ENCODE data around the gene FAM222A. TPM values are rescaled to one million over a fixed set of nuclear protein-coding genes. Genes with fewer than 3 reads are reported as not detected.
"Not testable (repeated sequence)": the region's sequence is repeated elsewhere in the genome, so short reads cannot be mapped to it uniquely, and the experiment has no call there.

Gene FAM222A
- total RNA-seq, 1 donor from 2014 or later: 3.1 TPM

GRCh38 chr12:109693653-109694600 is 19.7 kb upstream of the FAM222A start:
- DNase-seq: peak; percentile 45

DNA sequence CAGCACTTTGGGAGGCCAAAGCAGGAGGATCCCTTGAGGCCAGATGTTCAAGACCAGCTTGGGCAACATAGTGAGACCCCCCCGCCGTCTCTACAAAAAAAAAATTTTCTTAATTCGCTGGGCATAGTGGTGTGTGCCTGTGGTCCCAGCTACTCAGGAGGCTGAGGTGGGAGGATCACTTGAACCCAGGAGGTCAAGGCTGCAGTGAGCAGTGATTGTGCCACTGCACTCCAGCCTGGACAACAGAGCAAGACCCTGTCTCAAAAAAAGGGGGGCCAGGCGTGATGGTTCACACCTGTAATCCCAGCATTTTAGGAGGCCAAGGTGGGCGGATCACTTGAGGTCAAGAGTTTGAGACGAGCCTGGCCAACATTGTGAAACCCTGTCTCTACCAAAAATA is 19.0 kb upstream of the FAM222A start:
- not testable (repeated sequence) for DNase-seq

DNA sequence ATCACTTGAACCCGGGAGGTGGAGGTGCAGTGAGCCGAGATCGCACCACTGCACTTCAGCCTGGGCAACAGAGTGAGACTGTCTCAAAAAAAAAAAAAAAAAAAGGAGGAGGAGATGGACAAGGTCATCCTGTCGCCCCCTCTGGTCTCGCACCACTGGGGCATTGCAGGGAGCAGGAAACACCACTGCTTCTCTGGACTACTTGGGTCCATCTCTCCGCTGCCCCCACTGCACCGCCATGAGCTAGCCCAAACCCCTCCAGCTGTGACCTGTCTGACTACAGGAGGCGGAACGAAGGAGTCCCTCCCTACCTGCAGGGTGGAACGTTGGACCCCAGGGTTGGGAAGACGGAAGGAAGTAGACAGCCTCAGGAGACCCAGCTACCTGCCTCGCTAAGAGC is 18.2 kb upstream of the FAM222A start:
- DNase-seq: no peak

DNA sequence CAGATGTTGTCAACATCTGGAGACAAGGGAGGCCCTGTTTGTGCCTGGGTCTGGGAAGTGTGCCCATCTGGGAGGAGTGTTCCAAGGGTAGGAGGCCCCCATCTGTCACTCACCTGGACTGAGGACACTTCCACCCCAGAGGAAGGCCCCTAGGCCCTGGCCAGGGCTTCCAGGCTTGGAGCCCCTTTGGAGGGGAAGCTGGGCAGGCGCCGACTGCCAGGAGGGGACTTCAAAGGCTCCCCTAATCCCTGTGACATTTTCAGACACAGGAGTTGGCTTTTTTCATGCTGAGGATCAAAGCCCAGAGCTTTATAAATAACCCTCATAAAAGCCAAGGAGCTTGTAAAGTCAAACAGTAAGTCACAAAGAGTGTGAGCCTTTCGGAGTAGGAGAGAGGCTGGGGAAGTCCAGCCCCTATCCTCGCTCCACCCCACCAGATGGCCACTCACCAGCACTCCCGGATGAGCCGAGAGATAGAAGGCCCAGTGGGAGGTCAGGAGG is 17.6 kb upstream of the FAM222A start:
- DNase-seq: peak; percentile 81

GRCh38 chr12:109696485-109697269 is 16.9 kb upstream of the FAM222A start:
- no peak for DNase-seq

DNA sequence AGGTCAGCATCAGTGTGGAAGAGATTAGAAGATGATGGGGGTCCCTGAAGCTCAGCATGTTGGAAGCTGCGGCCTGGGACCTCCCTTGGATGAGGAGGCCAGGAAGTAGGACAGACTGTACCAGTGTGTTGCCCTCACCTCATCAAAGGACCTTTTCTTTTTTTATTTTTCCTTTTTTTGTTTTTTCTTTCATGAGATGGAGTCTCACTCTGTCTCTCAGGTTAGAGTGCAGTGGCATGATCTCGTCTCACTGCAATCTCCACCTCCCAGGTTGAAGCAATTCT is 16.4 kb upstream of the FAM222A start:
- DNase-seq: no peak

GRCh38 chr12:109697877-109698468 is 15.7 kb upstream of the FAM222A start:
- no peak for DNase-seq

DNA sequence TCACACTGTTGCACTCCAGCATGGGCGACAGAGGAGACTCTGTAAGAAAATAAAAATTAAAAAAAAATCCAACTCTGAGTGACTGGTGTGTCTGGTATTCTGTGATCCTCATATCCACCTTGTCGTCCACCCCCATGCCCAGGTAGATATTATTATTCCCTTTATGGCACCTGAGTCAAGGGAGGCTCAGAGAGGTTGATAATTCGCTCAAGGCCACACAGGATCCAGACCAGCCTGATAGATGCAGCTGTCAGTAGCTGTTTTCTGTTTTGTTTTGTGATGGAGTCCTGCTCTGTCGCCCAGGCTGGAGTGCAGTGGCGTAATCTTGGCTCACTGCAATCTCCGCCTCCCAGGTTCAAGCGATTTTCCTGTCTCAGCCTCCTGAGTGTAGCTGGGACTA is 14.8 kb upstream of the FAM222A start:
- no peak for DNase-seq

DNA sequence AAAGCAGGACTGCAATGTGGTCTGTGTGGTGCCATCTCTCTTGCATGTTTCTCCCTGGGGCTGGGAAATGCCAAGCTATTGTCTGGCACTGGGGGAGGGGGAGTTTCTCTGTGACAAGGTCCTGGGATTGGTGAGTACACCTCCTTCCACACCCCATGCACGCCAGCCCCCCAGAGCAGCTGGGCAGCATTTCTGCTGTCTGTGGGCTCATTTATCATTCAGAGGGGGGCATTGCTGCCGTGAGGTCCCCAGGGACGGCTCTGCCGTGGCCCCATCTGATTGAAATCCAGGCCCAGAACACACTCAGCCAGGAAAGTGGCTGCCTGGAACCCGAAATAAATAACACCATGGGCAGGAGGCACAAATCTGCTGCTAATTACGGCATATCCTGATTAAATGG is 12.6 kb upstream of the FAM222A start:
- DNase-seq: no peak

- DNase-seq: no peak
These were observed 11.3 kb upstream of the FAM222A start for GRCh38 chr12:109702111-109702841.

GRCh38 chr12:109703684-109704083 is 9.9 kb upstream of the FAM222A start:
- DNase-seq: no peak

DNA sequence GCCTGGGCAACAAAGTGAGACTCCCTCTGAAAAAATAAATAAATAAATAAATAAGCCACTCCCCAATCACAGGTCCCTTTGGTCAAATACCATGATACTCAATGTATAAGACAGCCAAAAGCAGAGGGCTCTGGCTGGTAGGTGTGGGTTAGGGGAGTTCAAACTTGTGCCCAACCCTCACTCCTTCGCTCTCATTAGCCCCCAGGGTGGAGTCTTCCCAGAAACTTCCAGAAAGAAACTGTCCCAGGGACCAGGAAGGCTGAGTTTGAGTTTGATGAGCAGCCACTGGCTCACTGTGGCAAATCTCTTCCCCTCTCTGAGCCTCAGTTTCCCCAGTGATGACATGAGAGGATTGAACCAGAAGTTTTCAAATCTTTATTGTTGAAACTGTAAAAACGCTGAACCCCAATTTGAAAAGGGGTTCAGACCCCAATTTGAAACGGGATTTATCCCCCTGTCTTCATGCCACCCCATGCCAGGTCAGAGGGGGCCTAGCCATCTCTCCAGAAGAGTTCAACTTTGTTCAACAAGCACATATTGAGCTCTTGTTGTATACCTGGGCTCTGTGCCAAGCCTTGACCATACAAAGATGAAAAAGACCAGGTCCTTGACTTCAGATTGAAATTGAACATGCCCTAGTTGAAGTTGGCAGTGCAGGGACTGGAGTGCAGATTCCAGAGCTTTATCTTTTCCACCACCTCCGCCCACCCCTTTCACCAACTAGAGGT is 9.1 kb upstream of the FAM222A start:
- DNase-seq: no peak

DNA sequence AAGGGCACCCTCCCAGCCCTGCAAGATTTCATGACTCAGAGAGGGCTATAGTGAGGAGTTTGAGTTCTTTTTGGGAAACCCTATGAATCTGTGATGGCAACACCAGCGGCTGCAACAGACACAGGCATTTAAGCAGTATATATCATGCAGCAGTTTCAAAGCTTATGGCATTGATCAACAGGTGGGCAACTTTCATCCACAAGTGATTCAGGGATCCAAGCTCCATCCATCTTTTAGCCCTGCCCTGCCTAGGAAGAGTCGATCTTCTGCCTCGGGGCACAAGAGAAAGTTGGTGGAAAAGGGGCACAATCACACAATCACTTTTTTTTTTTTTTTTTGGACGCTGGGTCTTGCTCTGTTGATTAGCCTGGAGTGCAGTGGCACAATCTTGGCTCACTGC is 8.3 kb upstream of the FAM222A start:
- DNase-seq: no peak

- no peak for DNase-seq
These were observed 7.3 kb upstream of the FAM222A start for GRCh38 chr12:109706398-109706746.

GRCh38 chr12:109706747-109707469 is 6.7 kb upstream of the FAM222A start:
- DNase-seq: peak; percentile 36

DNA sequence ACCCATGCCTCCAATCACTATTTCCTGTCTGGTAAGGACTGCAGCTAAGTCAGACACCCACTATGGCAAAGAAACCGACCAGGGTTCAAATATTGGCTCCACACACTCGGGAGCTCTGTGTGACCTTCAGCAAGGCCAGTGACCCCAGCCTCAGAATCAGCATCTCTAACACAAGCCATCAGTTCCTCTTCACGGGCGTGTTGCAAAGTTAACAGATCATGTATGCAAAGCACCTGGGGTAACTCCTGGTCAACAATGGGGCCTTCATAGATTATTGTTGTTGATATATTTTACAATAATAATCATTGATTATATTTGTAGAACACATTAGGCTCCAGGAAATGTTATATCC is 6.2 kb upstream of the FAM222A start:
- DNase-seq: no peak

- no peak for DNase-seq
These were observed 4.7 kb upstream of the FAM222A start for GRCh38 chr12:109708939-109709338.

GRCh38 chr12:109709401-109709991 is 4.1 kb upstream of the FAM222A start:
- peak; percentile 31 for DNase-seq

DNA sequence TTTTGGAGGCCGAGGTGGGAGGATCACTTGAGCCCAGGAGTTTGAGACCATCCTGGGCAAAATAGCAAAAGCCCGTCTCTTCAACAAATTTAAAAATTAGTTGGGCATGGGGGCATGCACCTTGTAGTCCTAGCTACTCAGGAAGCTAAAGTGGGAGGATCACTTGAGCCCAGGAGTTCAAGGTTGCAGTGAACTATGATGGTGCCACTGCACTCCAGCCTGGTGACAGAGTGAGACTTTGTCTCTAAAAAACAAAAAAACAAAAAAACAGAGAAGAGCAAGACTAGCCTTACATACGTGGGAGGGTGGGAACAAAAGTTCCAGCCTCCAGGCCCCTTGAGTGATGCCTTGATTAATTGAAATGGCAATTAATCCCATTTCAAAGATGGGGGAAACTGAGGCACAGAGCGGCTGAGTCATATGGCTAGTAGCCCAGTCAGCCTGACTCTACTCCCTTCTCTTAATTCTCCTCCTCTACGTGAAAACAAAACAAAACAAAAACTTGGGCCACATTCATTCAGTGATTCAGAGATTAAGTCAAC is 3.3 kb upstream of the FAM222A start:
- no peak for DNase-seq
